H1 (cell line): ENCODE measurements around the gene TMEM39A. TPM values are rescaled to one million over a fixed set of nuclear protein-coding genes. Genes with fewer than 3 reads are reported as not detected.

ENCODE experiments used
- CTCF ChIA-PET: fragments of 300-600 bp; sonication (Branson Sonifier 250); formaldehyde crosslinking; loops from one replicate; lab custom pipeline; 2021; ENCODE audit not compliant: partially characterized antibody; lab: Charles Lee
- POLR2A ChIA-PET: fragments of 300-600 bp; sonication (Branson Sonifier 250); formaldehyde crosslinking; loops from one replicate; lab custom pipeline; 2021; ENCODE audit warnings: inconsistent platforms; ENCODE audit not compliant: partially characterized antibody; lab: Charles Lee
- DNase-seq, 2 experiments: peaks; one replicate each; pipeline versions ENCODE4 v3.0.0 to v3.0.0-alpha.2; 2010 to 2022; ENCODE audit warnings: low spot score in 2 of 2, low read depth in 1 of 2, mixed read lengths in 1 of 2
- FAIRE-seq: peaks from 2 replicates; lab custom pipeline; 2011; peaks lifted over from hg19 to GRCh38; lab: Jason Lieb, UNC
- H2AFZ ChIP-seq: 2 replicates; pipeline ENCODE4 v1.8.1; 2012; ENCODE audit warnings: low read length, inconsistent platforms
- H2AK5ac ChIP-seq: 2 replicates; pipeline ENCODE4 v1.6.1; 2013; ENCODE audit warnings: low read depth, low read length
- H2BK120ac ChIP-seq: replicated peaks from 2 replicates; pipeline ENCODE3; 2013; ENCODE audit warnings: low read depth, low read length, inconsistent platforms
- H2BK12ac ChIP-seq: 2 replicates; pipeline ENCODE4 v1.6.1; 2013; ENCODE audit warnings: low read depth, low read length
- H2BK15ac ChIP-seq: 2 replicates; pipeline ENCODE4 v1.6.1; 2013; ENCODE audit warnings: low read length
- H2BK20ac ChIP-seq: 2 replicates; pipeline ENCODE4 v1.6.1; 2013; ENCODE audit warnings: low read length
- H2BK5ac ChIP-seq: 2 replicates; pipeline ENCODE4 v1.6.1; 2013; ENCODE audit warnings: low read depth, low read length
- H3K14ac ChIP-seq: 2 replicates; pipeline ENCODE4 v1.6.1; 2013; ENCODE audit warnings: inconsistent platforms; ENCODE audit not compliant: insufficient read length
- H3K18ac ChIP-seq: 2 replicates; pipeline ENCODE4 v1.6.1; 2013; ENCODE audit warnings: low read length; ENCODE audit errors: extremely low read depth
- H3K23ac ChIP-seq: 2 replicates; pipeline ENCODE4 v1.6.1; 2013; ENCODE audit warnings: inconsistent platforms; ENCODE audit not compliant: insufficient read length
- H3K23me2 ChIP-seq: 2 replicates; pipeline ENCODE4 v1.6.1; 2013; ENCODE audit warnings: low read depth, low read length
- H3K27ac ChIP-seq: 2 replicates; pipeline ENCODE4 v1.6.1; 2011; ENCODE audit warnings: low read depth, low read length, inconsistent platforms
- H3K27me3 ChIP-seq, 4 experiments: replicated peaks in 1 of 4; 1 replicate in 1 of 4; 2 replicates in 3 of 4; pipeline versions ENCODE4 v1.6.1 to v1.8.1; 2011 to 2013; ENCODE audit warnings: low read length in 3 of 4, mild to moderate bottlenecking in 3 of 4, inconsistent platforms in 2 of 4, mixed read lengths in 2 of 4, moderate library complexity in 1 of 4; ENCODE audit not compliant: control insufficient read depth in 3 of 4, insufficient read depth in 3 of 4; ENCODE audit errors: extremely low read depth in 1 of 4
- H3K36me3 ChIP-seq, 4 experiments: 2 replicates each; pipeline versions ENCODE4 v1.6.1 to v1.8.1; 2011 to 2013; ENCODE audit warnings: mild to moderate bottlenecking in 4 of 4, low read length in 3 of 4, moderate library complexity in 2 of 4, control low read depth in 1 of 4, inconsistent platforms in 1 of 4; ENCODE audit not compliant: insufficient read depth in 4 of 4, control insufficient read depth in 2 of 4
- H3K4ac ChIP-seq: replicated peaks from 2 replicates; pipeline ENCODE3; 2013; ENCODE audit warnings: low read length, low read depth, mixed read lengths, inconsistent platforms; ENCODE audit not compliant: insufficient read length
- H3K4me1 ChIP-seq, 4 experiments: replicated peaks in 1 of 4; 1 replicate in 1 of 4; 2 replicates in 3 of 4; pipeline versions ENCODE4 v1.6.1 to v1.8.1; 2011 to 2013; ENCODE audit warnings: low read length in 3 of 4, inconsistent platforms in 2 of 4, mixed read lengths in 1 of 4; ENCODE audit not compliant: insufficient read depth in 4 of 4, control insufficient read depth in 3 of 4
- H3K4me2 ChIP-seq, 2 experiments: 2 replicates each; pipeline versions ENCODE4 v1.6.1 to v1.8.1; 2011 to 2013; ENCODE audit warnings: low read depth in 2 of 2, low read length in 2 of 2, control low read depth in 1 of 2, inconsistent platforms in 1 of 2, mild to moderate bottlenecking in 1 of 2; ENCODE audit not compliant: insufficient read depth in 1 of 2
- H3K4me3 ChIP-seq, 4 experiments: fragments of 200-600, 300-600 bp in 1 of 4; sonication (generic), shearing (Covaris generic), sonication (Bioruptor Twin) in 1 of 4; 2 replicates each; pipeline versions ENCODE4 v1.5.1 to v1.8.1; 2011 to 2016; ENCODE audit warnings: low read length in 4 of 4, low read depth in 3 of 4, control low read depth in 2 of 4, inconsistent platforms in 2 of 4, mild to moderate bottlenecking in 2 of 4, mixed read lengths in 1 of 4, moderate library complexity in 1 of 4; ENCODE audit not compliant: insufficient read depth in 2 of 4; ENCODE audit errors: extremely low read depth in 1 of 4
- H3K56ac ChIP-seq: replicated peaks from 2 replicates; pipeline ENCODE3; 2013; ENCODE audit warnings: low read depth, mild to moderate bottlenecking, mixed read lengths, low read length, inconsistent platforms; ENCODE audit not compliant: insufficient read length
- H3K79me1 ChIP-seq: 2 replicates; pipeline ENCODE4 v1.6.1; 2013; ENCODE audit warnings: low read depth, low read length, control low read depth
- H3K79me2 ChIP-seq, 2 experiments: 2 replicates each; pipeline versions ENCODE4 v1.6.1 to v1.8.1; 2012 to 2013; ENCODE audit warnings: low read length in 2 of 2, mild to moderate bottlenecking in 2 of 2, inconsistent platforms in 1 of 2; ENCODE audit not compliant: insufficient read depth in 2 of 2, control insufficient read depth in 1 of 2
- H3K9ac ChIP-seq, 4 experiments: replicated peaks in 1 of 4; 1 replicate in 1 of 4; 2 replicates in 3 of 4; pipeline versions ENCODE4 v1.6.1 to v1.8.1; 2011 to 2013; ENCODE audit warnings: low read depth in 3 of 4, low read length in 3 of 4, control low read depth in 2 of 4, mild to moderate bottlenecking in 2 of 4, moderate library complexity in 2 of 4, inconsistent platforms in 1 of 4; ENCODE audit errors: extremely low read depth in 1 of 4
- H3K9me3 ChIP-seq, 2 experiments: 2 replicates each; pipeline versions ENCODE4 v1.6.1 to v1.8.1; 2012 to 2013; ENCODE audit warnings: mild to moderate bottlenecking in 2 of 2, moderate library complexity in 2 of 2, control low read depth in 1 of 2, inconsistent platforms in 1 of 2, low read depth in 1 of 2, low read length in 1 of 2, mixed read lengths in 1 of 2; ENCODE audit not compliant: insufficient read depth in 2 of 2
- H4K20me1 ChIP-seq, 2 experiments: replicated peaks in 1 of 2; 2 replicates each; pipeline versions ENCODE3 to v1.8.1; 2011 to 2013; ENCODE audit warnings: inconsistent platforms in 2 of 2, low read length in 2 of 2, mild to moderate bottlenecking in 1 of 2; ENCODE audit not compliant: insufficient read depth in 2 of 2, control insufficient read depth in 1 of 2
- H4K5ac ChIP-seq: 2 replicates; pipeline ENCODE4 v1.6.1; 2013; ENCODE audit warnings: low read length, low read depth, mixed read lengths, inconsistent platforms; ENCODE audit not compliant: insufficient read length
- H4K8ac ChIP-seq: 2 replicates; pipeline ENCODE4 v1.8.0; 2013; ENCODE audit warnings: mild to moderate bottlenecking, moderate library complexity, low read length, inconsistent platforms; ENCODE audit not compliant: insufficient read depth; ENCODE audit errors: extremely low read depth
- H4K91ac ChIP-seq: replicated peaks from 2 replicates; pipeline ENCODE3; 2013; ENCODE audit warnings: low read length, mixed read lengths, inconsistent platforms; ENCODE audit not compliant: insufficient read length
- CBX5 ChIP-seq: fragments of 300-800, 300-1000 bp; sonication (generic); IDR thresholded peaks from 2 replicates; pipeline ENCODE4 v1.7.1; 2016; ENCODE audit warnings: antibody characterized with exemption, low read length, low read depth
- CHD2 ChIP-seq: IDR thresholded peaks from 2 replicates; pipeline ENCODE4 v1.6.1; 2012; ENCODE audit warnings: low read length, improper control_type of control experiment
- EP300 ChIP-seq, 2 experiments: IDR thresholded peaks; 1 replicate in 1 of 2; 2 replicates in 1 of 2; pipeline ENCODE4 v1.6.1; 2011 to 2012; ENCODE audit warnings: low read depth in 2 of 2, low read length in 2 of 2, mild to moderate bottlenecking in 2 of 2, borderline replicate concordance in 1 of 2, inconsistent platforms in 1 of 2, moderate library complexity in 1 of 2
- JUN ChIP-seq: IDR thresholded peaks from 2 replicates; pipeline ENCODE4 v1.6.1; 2011; ENCODE audit warnings: low read depth, mild to moderate bottlenecking, improper control_type of control experiment, low read length
- JUND ChIP-seq: IDR thresholded peaks from 2 replicates; pipeline ENCODE4 v1.6.1; 2011; ENCODE audit warnings: mild to moderate bottlenecking, improper control_type of control experiment, low read length
- MAFK ChIP-seq: IDR thresholded peaks from 2 replicates; pipeline ENCODE4 v1.6.1; 2012; ENCODE audit warnings: low read depth, mild to moderate bottlenecking, improper control_type of control experiment, low read length
- NANOG ChIP-seq: IDR thresholded peaks from 2 replicates; pipeline ENCODE4 v1.6.1; 2011; ENCODE audit warnings: low read length, low read depth, mild to moderate bottlenecking, inconsistent platforms; ENCODE audit not compliant: insufficient read depth, poor library complexity, severe bottlenecking
- RFX5 ChIP-seq: IDR thresholded peaks from 2 replicates; pipeline ENCODE4 v1.6.1; 2011; ENCODE audit warnings: low read depth, low read length, improper control_type of control experiment, borderline replicate concordance
- RNF2 ChIP-seq: fragments of 200-900, 300-1000 bp; sonication (generic); IDR thresholded peaks from 2 replicates; pipeline ENCODE4 v1.7.1; 2016; ENCODE audit warnings: borderline replicate concordance, low read depth, mild to moderate bottlenecking, antibody characterized with exemption, low read length; ENCODE audit not compliant: poor library complexity, severe bottlenecking; ENCODE audit errors: missing control alignments
- SP2 ChIP-seq: IDR thresholded peaks from 2 replicates; pipeline ENCODE4 v1.6.1; 2012; ENCODE audit warnings: mild to moderate bottlenecking, low read length, inconsistent platforms
- SP4 ChIP-seq: IDR thresholded peaks from 2 replicates; pipeline ENCODE4 v1.6.1; 2012; ENCODE audit warnings: low read length, inconsistent platforms
- SUZ12 ChIP-seq: fragments of 200-600 bp; sonication (generic); IDR thresholded peaks from 2 replicates; pipeline ENCODE4 v1.6.1; 2012; ENCODE audit warnings: mild to moderate bottlenecking, inconsistent platforms, low read length, moderate library complexity, mixed read lengths
- TAF7 ChIP-seq: optimal IDR thresholded peaks from 2 replicates; pipeline ENCODE3; 2011; ENCODE audit warnings: low read depth, mild to moderate bottlenecking, inconsistent platforms, low read length, moderate library complexity, borderline replicate concordance
- WGBS, 2 experiments: shearing (Covaris generic) in 1 of 2; methylation state at CpG; one replicate each; pipeline versions ENCODE4 v1.1.6 to v1.1.7; 2013 to 2015; ENCODE audit warnings: low lambda C conversion rate in 2 of 2, mixed read lengths in 2 of 2, inconsistent platforms in 1 of 2, low coverage in 1 of 2, missing lambda C conversion rate in 1 of 2; ENCODE audit not compliant: insufficient replicate concordance in 2 of 2, insufficient coverage in 1 of 2, insufficient read length in 1 of 2; ENCODE audit errors: extremely low coverage in 1 of 2, missing lambda C conversion rate in 1 of 2; 5-methylcytosine and 5-hydroxymethylcytosine counted together
- polyA plus RNA-seq, 7 experiments: library from polyadenylated mRNA; depleted of rRNA in 3 of 7; stranded (reverse) in 5 of 7; unstranded in 2 of 7; fragments of >200 nt in 5 of 7; fragments of 200-250 nt in 2 of 7; gene quantifications; 1 replicate in 5 of 7; 2 replicates in 1 of 7; 4 replicates in 1 of 7; pipeline versions ENCODE4 v1.2.1 to v1.2.3, GENCODE V29; 2011 to 2013; ENCODE audit warnings: missing spikeins in 2 of 7, mixed read lengths in 2 of 7
- total RNA-seq: library from RNA; stranded (reverse); fragmentation: NEBNext Ultra II Directional; extraction: Animal tissue kit (Norgen Biotek cat#: 25700); gene quantifications from 2 replicates; pipeline ENCODE4 v1.2.1, GENCODE V29; 2021

The TMEM39A gene
- total and polyA plus RNA-seq, 2 of the 8 experiments (the other 6 are each of a cell fraction or from before 2014, with no cell fraction given): 26.8 to 36.1 TPM

DNA sequence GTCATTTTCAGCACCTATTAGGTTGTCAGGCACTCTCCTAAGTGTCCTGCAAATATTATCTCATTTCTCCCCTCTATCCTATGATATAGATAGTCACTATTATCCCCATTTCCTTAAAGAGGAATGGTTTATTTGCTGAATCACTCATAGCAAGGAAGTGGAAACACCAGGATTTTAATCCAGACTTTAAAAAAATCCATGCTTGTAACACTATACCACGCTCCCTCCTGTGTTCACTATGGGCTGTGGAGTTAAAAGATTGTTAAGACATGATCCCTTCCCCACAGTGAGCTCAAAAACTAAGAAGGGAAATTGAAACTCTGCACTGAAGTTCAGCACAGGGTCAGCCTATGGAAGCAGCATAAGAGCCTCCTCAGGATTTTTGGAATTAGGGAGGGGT is 60.2 kb downstream of the TMEM39A start:
- 93% methylated on average over 1 of the region's 1 CpG; no CpG with 5 or more reads in 1 of the 2 experiments for WGBS, 2 experiments
- TF ChIP-seq SP4: no peak
- no peak for TF ChIP-seq CHD2
- no peak for TF ChIP-seq SUZ12
- TF ChIP-seq EP300 (IDR thresholded peaks at IDR 0.05; ENCODE audit: borderline replicate concordance in 1 of 2, low read depth in 2 of 2, low read length in 2 of 2): no peak
- no peak for TF ChIP-seq JUND
- no peak for TF ChIP-seq TAF7
- TF ChIP-seq MAFK: no peak
- no peak for TF ChIP-seq RFX5
- no peak for TF ChIP-seq CBX5
- no peak for TF ChIP-seq JUN
- TF ChIP-seq NANOG: no peak
- no peak for TF ChIP-seq SP2
- TF ChIP-seq RNF2: no peak

More for the DNA sequence above, 60.2 kb downstream of the TMEM39A start:
- Histone ChIP-seq H3K4me2 (no peak overlapping the region), H2BK15ac (no peak overlapping the region), H3K23me2 (no peaks in the 10 kb centered on the region), H3K79me1 (no peaks in the 10 kb centered on the region; the same call in 1 of the 2 replicates), H3K4me1 (peaks cover 0 to 8% (median 5%) of the 10 kb centered on the region in 4 experiments; a peak in 6 of 7 replicates), H3K4ac (no peak overlapping the region), H2BK5ac (no peak overlapping the region), H4K8ac (no peak overlapping the region), H3K23ac (no peak overlapping the region), H4K20me1 (no peaks in the 10 kb centered on the region), H3K9ac (no peak overlapping the region), H3K56ac (no peak overlapping the region), H3K4me3 (no peak overlapping the region), H4K91ac (no peak overlapping the region), H3K27ac (no peak overlapping the region), H3K36me3 (no peaks in the 10 kb centered on the region), H2BK12ac (no peak overlapping the region), H2BK20ac (no peak overlapping the region), H3K79me2 (no peaks in the 10 kb centered on the region), H3K27me3 (no peaks in the 10 kb centered on the region), H3K14ac (no peak overlapping the region), H3K9me3 (no peaks in the 10 kb centered on the region), H3K18ac (no peak overlapping the region), H2AK5ac (no peak overlapping the region), H4K5ac (no peak overlapping the region), H2BK120ac (no peak overlapping the region), H2AFZ (no peak overlapping the region)
- DNase-seq (no peak), FAIRE-seq (no peak)
- POLR2A ChIA-PET: no interaction called here
- CTCF ChIA-PET: interaction anchor here (0.5 to 1.8 kb wide), 2 partner anchors 17 to 271 kb away, joined by 4 to 6 read pairs; no protein-coding TSS in a partner anchor
